Loucy (cell line): Measurements from ENCODE around the gene SERINC4.

Experiments used
- H2AFZ ChIP-seq: fragments of 200-600 bp; sonication (generic); 2 replicates; pipeline ENCODE4 v1.6.0; 2016; ENCODE audit warnings: antibody characterized with exemption, mild to moderate bottlenecking, low read length, moderate library complexity
- H3F3A ChIP-seq: fragments of 200-600 bp; 2 replicates; pipeline ENCODE4 v1.6.0; 2016; ENCODE audit warnings: antibody characterized with exemption, low read depth, mild to moderate bottlenecking
- H3K27me3 ChIP-seq: fragments of 200-600 bp; sonication (generic); 2 replicates; pipeline ENCODE4 v1.6.1; 2014; ENCODE audit warnings: low read length, mild to moderate bottlenecking; ENCODE audit not compliant: insufficient read depth, poor library complexity, severe bottlenecking
- H3K36me3 ChIP-seq: fragments of 200-600 bp; sonication (generic); 2 replicates; pipeline ENCODE4 v1.6.1; 2016; ENCODE audit warnings: low read length; ENCODE audit not compliant: insufficient read depth
- H3K4me1 ChIP-seq: fragments of 200-600 bp; sonication (generic); 2 replicates; pipeline ENCODE4 v1.5.1; 2014; ENCODE audit warnings: low read length, mild to moderate bottlenecking; ENCODE audit not compliant: insufficient read depth, poor library complexity, severe bottlenecking
- H3K4me2 ChIP-seq: fragments of 200-600 bp; sonication (generic); 2 replicates; pipeline ENCODE4 v1.6.0; 2014; ENCODE audit warnings: antibody characterized with exemption, low read length, low read depth, mild to moderate bottlenecking; ENCODE audit not compliant: poor library complexity, severe bottlenecking
- H3K4me3 ChIP-seq: fragments of 200-600 bp; sonication (generic); 2 replicates; pipeline ENCODE4 v1.5.1; 2014; ENCODE audit warnings: low read length, mild to moderate bottlenecking, mixed read lengths; ENCODE audit not compliant: poor library complexity, severe bottlenecking
- H3K79me2 ChIP-seq: fragments of 200-600 bp; sonication (generic); 2 replicates; pipeline ENCODE4 v1.6.1; 2014; ENCODE audit warnings: low read length; ENCODE audit not compliant: insufficient read depth
- H3K9ac ChIP-seq: fragments of 200-600 bp; sonication (generic); 2 replicates; pipeline ENCODE4 v1.6.0; 2014; ENCODE audit warnings: mild to moderate bottlenecking, low read depth, low read length, moderate library complexity; ENCODE audit not compliant: poor library complexity, severe bottlenecking
- H3K9me2 ChIP-seq: fragments of 200-600 bp; sonication (generic); replicated peaks from 2 replicates; pipeline ENCODE4 v1.6.1; 2016; ENCODE audit warnings: low read depth, low read length, mixed read lengths
- H3K9me3 ChIP-seq: fragments of 200-600 bp; sonication (generic); 2 replicates; pipeline ENCODE4 v1.6.1; 2014; ENCODE audit warnings: mild to moderate bottlenecking, antibody characterized with exemption, low read length, low read depth; ENCODE audit not compliant: insufficient read depth
- H4K20me1 ChIP-seq: fragments of 200-600 bp; sonication (generic); 2 replicates; pipeline ENCODE4 v1.6.0; 2014; ENCODE audit warnings: antibody characterized with exemption, low read length, mild to moderate bottlenecking; ENCODE audit not compliant: insufficient read depth, poor library complexity, severe bottlenecking
- EZH2phosphoT487 ChIP-seq: fragments of 200-600 bp; IDR thresholded peaks from 2 replicates; pipeline ENCODE4 v1.6.1; 2018; ENCODE audit warnings: antibody characterized with exemption, mild to moderate bottlenecking, moderate library complexity, borderline replicate concordance
- TF ChIP-seq, protein P1 (sequence below): fragments of 200-600 bp; sonication (generic); conservative IDR thresholded peaks from 2 replicates; pipeline ENCODE4 v1.5.1; 2014; ENCODE audit warnings: mild to moderate bottlenecking, antibody characterized with exemption, low read length

The SERINC4 gene

DNA sequence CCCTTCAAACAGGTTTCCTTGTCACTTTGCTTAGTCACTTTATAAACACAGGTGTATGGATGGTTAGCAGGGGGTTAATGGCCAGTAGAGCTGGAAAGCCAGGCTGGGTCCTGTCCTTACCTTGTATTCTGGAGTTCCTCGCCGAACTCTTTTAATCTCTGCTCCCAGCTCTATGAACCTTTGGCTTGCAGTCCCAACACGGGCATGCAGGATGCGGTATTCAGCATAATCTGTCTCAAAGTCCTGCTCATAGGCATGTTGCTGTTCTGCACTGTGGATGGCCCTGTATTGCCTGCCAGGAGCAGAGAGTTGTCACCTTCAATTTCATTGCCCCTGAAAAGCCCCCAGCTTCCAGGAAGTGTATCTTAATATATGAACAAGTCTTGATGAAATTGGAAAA, 26.0 kb downstream of the SERINC4 start:
- H3K9me2 ChIP-seq: no peaks in the 10 kb centered on the region
- no peaks in the 10 kb centered on the region for H3K9me3 ChIP-seq
- TF ChIP-seq EZH2phosphoT487: no peak
- TF ChIP-seq, protein P1, sequence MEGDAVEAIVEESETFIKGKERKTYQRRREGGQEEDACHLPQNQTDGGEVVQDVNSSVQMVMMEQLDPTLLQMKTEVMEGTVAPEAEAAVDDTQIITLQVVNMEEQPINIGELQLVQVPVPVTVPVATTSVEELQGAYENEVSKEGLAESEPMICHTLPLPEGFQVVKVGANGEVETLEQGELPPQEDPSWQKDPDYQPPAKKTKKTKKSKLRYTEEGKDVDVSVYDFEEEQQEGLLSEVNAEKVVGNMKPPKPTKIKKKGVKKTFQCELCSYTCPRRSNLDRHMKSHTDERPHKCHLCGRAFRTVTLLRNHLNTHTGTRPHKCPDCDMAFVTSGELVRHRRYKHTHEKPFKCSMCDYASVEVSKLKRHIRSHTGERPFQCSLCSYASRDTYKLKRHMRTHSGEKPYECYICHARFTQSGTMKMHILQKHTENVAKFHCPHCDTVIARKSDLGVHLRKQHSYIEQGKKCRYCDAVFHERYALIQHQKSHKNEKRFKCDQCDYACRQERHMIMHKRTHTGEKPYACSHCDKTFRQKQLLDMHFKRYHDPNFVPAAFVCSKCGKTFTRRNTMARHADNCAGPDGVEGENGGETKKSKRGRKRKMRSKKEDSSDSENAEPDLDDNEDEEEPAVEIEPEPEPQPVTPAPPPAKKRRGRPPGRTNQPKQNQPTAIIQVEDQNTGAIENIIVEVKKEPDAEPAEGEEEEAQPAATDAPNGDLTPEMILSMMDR: no peak
- H3K27me3 ChIP-seq: no peaks in the 10 kb centered on the region
- H3K4me1 ChIP-seq: peaks cover 18% of the 10 kb centered on the region
- H4K20me1 ChIP-seq: peaks cover 9% of the 10 kb centered on the region
- no peak overlapping the region for H3K4me3 ChIP-seq
- H3F3A ChIP-seq: 0 out of 2 replicates have a peak, but pooled peaks cover 10% of the 10 kb centered on the region
- H3K36me3 ChIP-seq: peaks cover 46% of the 10 kb centered on the region
- no peak overlapping the region for H3K4me2 ChIP-seq
- H3K79me2 ChIP-seq: no peaks in the 10 kb centered on the region
- no peak overlapping the region for H2AFZ ChIP-seq
- H3K9ac ChIP-seq: no peak overlapping the region

DNA sequence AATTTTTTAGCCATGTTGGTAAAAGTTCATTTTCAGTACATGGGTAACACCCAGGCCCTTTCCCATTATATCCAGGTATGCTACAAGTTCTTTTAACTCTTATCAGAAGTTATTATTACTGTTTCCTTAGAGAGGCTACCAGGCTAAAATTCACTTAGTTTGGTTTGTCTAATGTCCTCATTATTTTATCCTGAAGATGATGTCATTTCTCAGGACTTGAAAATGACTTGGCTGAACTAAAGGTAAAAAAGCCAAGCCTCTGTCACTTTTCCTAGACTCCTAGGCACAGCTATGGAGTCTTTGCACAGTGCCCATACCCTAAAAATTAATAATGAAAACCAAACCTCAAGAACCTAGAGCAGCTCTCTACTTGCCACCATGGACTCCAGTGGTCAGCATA, 27.4 kb downstream of the SERINC4 start:
- Histone ChIP-seq H3K79me2 (no peaks in the 10 kb centered on the region), H4K20me1 (peaks cover 9% of the 10 kb centered on the region), H3K4me3 (no peak overlapping the region), H3K9ac (no peak overlapping the region), H3K9me3 (no peaks in the 10 kb centered on the region), H3K9me2 (no peaks in the 10 kb centered on the region), H3K36me3 (peaks cover 60% of the 10 kb centered on the region), H3K27me3 (no peaks in the 10 kb centered on the region), H3F3A (0 out of 2 replicates have a peak, but pooled peaks cover 10% of the 10 kb centered on the region), H3K4me1 (peaks cover 11% of the 10 kb centered on the region), H3K4me2 (no peak overlapping the region), H2AFZ (no peak overlapping the region)
- TF ChIP-seq EZH2phosphoT487: no peak
- TF ChIP-seq, protein P1: no peak

DNA sequence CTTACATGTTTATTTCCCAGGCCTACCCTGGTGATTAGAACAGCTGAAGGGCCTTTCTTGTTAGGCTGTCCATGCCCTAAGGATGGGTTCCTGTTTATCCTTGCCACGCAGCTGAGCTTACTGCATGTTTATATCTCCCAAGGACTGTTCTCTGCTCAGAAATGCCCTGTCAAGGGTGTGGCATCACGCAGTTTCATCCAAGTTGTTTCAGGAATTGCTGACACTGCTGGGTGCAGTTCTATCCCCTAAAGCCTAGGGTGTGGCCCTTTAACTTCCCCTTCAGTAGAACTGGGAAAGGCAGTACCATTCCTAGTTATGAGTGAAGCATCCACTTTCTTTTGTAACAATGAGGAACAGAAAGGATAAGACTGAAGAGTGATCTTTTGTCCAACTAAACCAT, 28.2 kb downstream of the SERINC4 start:
- Histone ChIP-seq H3K27me3 (no peaks in the 10 kb centered on the region), H3F3A (0 out of 2 replicates have a peak, but pooled peaks cover 10% of the 10 kb centered on the region), H3K4me2 (no peak overlapping the region), H3K9me3 (no peaks in the 10 kb centered on the region), H3K9me2 (no peaks in the 10 kb centered on the region), H4K20me1 (peaks cover 9% of the 10 kb centered on the region), H3K79me2 (no peaks in the 10 kb centered on the region), H2AFZ (no peak overlapping the region), H3K4me3 (no peak overlapping the region), H3K36me3 (peaks cover 67% of the 10 kb centered on the region), H3K9ac (no peak overlapping the region), H3K4me1 (peaks cover 10% of the 10 kb centered on the region)
- TF ChIP-seq EZH2phosphoT487: no peak
- TF ChIP-seq, protein P1: no peak
